ENCODE data around the gene TESK2.

TESK2 gene

DNA sequence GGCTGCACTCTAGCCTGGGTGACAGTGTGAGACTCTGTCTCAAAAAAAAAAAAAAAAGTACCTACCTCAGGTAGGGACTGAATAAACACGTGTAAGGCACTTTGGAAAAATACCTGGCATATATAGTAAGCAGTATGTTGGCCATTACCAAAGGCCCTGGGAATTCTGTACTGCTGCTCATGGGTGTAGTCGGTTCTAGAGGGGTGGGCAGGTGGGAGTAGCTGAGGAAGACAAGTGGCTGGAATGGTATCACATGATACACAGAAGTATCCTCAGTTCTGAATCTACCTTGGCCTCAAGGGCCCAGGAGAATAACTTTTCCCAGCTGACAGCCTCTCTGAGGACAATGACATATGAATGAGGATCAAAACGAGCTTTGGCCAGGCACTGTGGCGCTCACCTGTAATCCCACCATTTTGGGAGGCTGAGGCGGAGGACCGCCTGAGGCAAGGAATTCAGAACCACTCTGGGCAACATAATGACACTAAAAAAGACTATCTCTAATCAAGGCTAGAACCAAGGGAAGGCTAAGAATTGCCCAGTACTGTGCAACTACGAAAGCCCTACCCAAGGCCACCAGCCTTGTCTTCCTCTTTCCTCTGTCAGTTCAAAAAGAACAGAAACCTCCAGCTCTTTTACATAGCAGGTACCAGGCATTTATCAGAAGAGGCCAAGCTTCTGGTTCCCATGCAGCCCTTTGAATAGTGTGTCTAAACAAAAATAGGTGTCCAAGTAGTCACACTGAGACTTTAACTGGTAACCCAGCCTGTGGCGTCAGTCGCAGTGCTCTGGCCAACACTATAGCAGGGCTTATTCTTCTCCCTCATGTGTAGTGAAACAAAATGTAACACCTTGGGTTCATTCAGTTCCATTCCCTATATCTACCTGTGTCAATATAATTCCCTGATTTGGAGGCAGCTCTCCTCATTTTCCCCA, 19.3 kb upstream of the TESK2 start:
- no peak for TF ChIP-seq EGR1 (IDR thresholded peaks at IDR 0.05)
- TF ChIP-seq CEBPB (IDR thresholded peaks at IDR 0.05) = no peak
- TF ChIP-seq, protein P1, sequence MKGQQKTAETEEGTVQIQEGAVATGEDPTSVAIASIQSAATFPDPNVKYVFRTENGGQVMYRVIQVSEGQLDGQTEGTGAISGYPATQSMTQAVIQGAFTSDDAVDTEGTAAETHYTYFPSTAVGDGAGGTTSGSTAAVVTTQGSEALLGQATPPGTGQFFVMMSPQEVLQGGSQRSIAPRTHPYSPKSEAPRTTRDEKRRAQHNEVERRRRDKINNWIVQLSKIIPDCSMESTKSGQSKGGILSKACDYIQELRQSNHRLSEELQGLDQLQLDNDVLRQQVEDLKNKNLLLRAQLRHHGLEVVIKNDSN (IDR thresholded peaks at IDR 0.05) = no peak
- TF ChIP-seq, protein P2, sequence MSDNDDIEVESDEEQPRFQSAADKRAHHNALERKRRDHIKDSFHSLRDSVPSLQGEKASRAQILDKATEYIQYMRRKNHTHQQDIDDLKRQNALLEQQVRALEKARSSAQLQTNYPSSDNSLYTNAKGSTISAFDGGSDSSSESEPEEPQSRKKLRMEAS (IDR thresholded peaks at IDR 0.05) = no peak
- TF ChIP-seq ZBTB7A (IDR thresholded peaks at IDR 0.05; ENCODE audit: low read depth) = no peak
- TF ChIP-seq TAF1 (IDR thresholded peaks at IDR 0.05; ENCODE audit: low read depth) = no peak
- TF ChIP-seq TEAD4 (IDR thresholded peaks at IDR 0.05) = no peak
- TF ChIP-seq YY1 (IDR thresholded peaks at IDR 0.05; ENCODE audit: low read depth) = no peak
- TF ChIP-seq, protein P3, sequence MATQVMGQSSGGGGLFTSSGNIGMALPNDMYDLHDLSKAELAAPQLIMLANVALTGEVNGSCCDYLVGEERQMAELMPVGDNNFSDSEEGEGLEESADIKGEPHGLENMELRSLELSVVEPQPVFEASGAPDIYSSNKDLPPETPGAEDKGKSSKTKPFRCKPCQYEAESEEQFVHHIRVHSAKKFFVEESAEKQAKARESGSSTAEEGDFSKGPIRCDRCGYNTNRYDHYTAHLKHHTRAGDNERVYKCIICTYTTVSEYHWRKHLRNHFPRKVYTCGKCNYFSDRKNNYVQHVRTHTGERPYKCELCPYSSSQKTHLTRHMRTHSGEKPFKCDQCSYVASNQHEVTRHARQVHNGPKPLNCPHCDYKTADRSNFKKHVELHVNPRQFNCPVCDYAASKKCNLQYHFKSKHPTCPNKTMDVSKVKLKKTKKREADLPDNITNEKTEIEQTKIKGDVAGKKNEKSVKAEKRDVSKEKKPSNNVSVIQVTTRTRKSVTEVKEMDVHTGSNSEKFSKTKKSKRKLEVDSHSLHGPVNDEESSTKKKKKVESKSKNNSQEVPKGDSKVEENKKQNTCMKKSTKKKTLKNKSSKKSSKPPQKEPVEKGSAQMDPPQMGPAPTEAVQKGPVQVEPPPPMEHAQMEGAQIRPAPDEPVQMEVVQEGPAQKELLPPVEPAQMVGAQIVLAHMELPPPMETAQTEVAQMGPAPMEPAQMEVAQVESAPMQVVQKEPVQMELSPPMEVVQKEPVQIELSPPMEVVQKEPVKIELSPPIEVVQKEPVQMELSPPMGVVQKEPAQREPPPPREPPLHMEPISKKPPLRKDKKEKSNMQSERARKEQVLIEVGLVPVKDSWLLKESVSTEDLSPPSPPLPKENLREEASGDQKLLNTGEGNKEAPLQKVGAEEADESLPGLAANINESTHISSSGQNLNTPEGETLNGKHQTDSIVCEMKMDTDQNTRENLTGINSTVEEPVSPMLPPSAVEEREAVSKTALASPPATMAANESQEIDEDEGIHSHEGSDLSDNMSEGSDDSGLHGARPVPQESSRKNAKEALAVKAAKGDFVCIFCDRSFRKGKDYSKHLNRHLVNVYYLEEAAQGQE (IDR thresholded peaks at IDR 0.05; ENCODE audit: low read depth) = no peak
- TF ChIP-seq NFIC (IDR thresholded peaks at IDR 0.05) = no peak
- no peak for TF ChIP-seq FOXM1 (IDR thresholded peaks at IDR 0.05; ENCODE audit: borderline replicate concordance, low read depth)
- no peak for TF ChIP-seq TCF12 (IDR thresholded peaks at IDR 0.05; ENCODE audit: low read depth)
- no peak for TF ChIP-seq CREB1 (IDR thresholded peaks at IDR 0.05; ENCODE audit: low read depth)
- TF ChIP-seq EP300 (IDR thresholded peaks at IDR 0.05; ENCODE audit: borderline replicate concordance) = no peak
- no peak for TF ChIP-seq RAD21 (IDR thresholded peaks at IDR 0.05; ENCODE audit: low read depth)

DNA sequence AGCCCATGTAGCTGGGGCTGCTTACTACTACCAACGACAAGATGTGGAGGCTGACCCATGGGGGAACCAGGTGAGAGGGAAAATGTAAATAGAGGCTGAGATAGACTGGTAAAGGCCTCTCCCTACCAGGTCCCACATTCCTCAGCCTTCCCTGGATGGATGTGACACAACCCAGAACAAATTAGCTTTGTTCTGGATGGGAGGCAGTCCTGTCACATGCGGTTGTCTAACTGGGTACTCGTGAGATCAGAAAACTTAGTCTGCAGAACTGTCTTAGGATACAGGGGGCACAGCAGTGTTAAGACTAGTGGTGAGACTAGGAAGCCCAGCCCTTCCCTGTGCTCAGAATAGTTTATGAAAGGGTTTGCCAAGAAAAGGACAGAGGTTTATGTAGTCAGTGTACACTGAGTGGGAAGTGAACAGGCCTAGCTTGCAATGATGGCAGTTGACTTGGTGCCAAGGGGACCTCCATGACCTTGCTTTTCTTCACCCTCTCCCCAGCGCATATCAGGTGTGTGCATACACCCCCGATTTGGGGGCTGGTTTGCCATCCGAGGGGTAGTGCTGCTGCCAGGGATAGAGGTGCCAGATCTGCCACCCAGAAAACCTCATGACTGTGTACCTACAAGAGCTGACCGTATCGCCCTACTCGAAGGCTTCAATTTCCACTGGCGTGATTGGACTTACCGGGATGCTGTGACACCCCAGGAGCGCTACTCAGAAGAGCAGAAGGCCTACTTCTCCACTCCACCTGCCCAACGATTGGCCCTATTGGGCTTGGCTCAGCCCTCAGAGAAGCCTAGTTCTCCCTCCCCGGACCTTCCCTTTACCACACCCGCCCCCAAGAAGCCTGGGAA, 17.6 kb upstream of the TESK2 start:
- no peak for TF ChIP-seq YY1 (IDR thresholded peaks at IDR 0.05; ENCODE audit: low read depth)
- no peak for TF ChIP-seq ZBTB7A (IDR thresholded peaks at IDR 0.05; ENCODE audit: low read depth)
- TF ChIP-seq TCF12 (IDR thresholded peaks at IDR 0.05; ENCODE audit: low read depth) = no peak
- peak; percentile 12; the same call in 1 of the 2 replicates for TF ChIP-seq TEAD4 (IDR thresholded peaks at IDR 0.05)

DNA sequence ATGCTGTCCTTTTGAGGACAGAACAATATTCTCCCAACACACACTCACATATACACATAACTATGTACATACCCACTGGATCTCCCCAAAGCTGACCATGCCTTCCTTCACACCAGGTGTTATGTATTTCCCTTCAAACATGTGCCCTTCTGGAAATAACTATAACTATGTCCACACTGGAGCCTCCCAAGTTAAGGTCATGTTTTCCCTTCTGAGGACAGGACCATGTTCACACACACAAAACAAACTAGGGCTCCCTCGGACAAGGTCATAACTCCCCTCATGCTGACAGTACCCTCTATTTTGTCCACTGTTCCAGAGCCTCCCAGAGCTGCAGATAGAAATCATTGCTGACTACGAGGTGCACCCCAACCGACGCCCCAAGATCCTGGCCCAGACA, 16.9 kb upstream of the TESK2 start:
- no peak for TF ChIP-seq EP300 (IDR thresholded peaks at IDR 0.05; ENCODE audit: borderline replicate concordance)
- TF ChIP-seq TCF12 (IDR thresholded peaks at IDR 0.05; ENCODE audit: low read depth) = no peak
- TF ChIP-seq FOXM1 (IDR thresholded peaks at IDR 0.05; ENCODE audit: borderline replicate concordance, low read depth) = no peak
- TF ChIP-seq, protein P3 (IDR thresholded peaks at IDR 0.05; ENCODE audit: low read depth) = no peak
- TF ChIP-seq YY1 (IDR thresholded peaks at IDR 0.05; ENCODE audit: low read depth) = no peak
- TF ChIP-seq, protein P2 (IDR thresholded peaks at IDR 0.05) = no peak
- no peak for TF ChIP-seq CREB1 (IDR thresholded peaks at IDR 0.05; ENCODE audit: low read depth)
- TF ChIP-seq NFIC (IDR thresholded peaks at IDR 0.05) = no peak
- TF ChIP-seq TEAD4 (IDR thresholded peaks at IDR 0.05) = no peak
- TF ChIP-seq EGR1 (IDR thresholded peaks at IDR 0.05) = no peak
- TF ChIP-seq, protein P1 (IDR thresholded peaks at IDR 0.05) = no peak
- TF ChIP-seq RAD21 (IDR thresholded peaks at IDR 0.05; ENCODE audit: low read depth) = no peak
- no peak for TF ChIP-seq ZBTB7A (IDR thresholded peaks at IDR 0.05; ENCODE audit: low read depth)
- no peak for TF ChIP-seq CEBPB (IDR thresholded peaks at IDR 0.05)

DNA sequence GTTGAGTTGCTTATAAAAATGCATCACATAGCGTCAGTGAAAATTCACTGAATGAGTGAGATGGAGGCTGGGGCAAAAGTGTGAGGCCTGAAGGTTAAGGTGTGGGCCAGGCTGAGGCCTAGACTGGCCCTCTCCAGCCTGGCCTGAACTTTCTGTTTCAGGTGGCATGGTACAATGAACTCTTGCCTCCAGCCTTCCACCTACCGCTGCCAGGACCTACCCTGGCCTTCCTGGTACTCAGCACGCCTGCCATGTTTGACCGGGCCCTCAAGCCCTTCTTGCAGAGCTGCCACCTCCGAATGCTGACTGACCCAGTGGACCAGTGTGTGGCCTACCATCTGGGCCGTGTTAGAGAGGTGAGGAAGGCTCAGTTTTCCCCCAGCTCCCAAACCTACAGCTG, 16.2 kb upstream of the TESK2 start:
- TF ChIP-seq ZBTB7A (IDR thresholded peaks at IDR 0.05; ENCODE audit: low read depth) (no peak), FOXM1 (IDR thresholded peaks at IDR 0.05; ENCODE audit: borderline replicate concordance, low read depth) (no peak), EGR1 (IDR thresholded peaks at IDR 0.05) (no peak), YY1 (IDR thresholded peaks at IDR 0.05; ENCODE audit: low read depth) (no peak), EP300 (IDR thresholded peaks at IDR 0.05; ENCODE audit: borderline replicate concordance) (no peak), TCF12 (IDR thresholded peaks at IDR 0.05; ENCODE audit: low read depth) (no peak), CREB1 (IDR thresholded peaks at IDR 0.05; ENCODE audit: low read depth) (no peak), TAF1 (IDR thresholded peaks at IDR 0.05; ENCODE audit: low read depth) (no peak), NFIC (IDR thresholded peaks at IDR 0.05) (no peak), CEBPB (IDR thresholded peaks at IDR 0.05) (no peak), RAD21 (IDR thresholded peaks at IDR 0.05; ENCODE audit: low read depth) (no peak), TEAD4 (IDR thresholded peaks at IDR 0.05) (no peak)
- TF ChIP-seq, protein P1 (IDR thresholded peaks at IDR 0.05) = no peak
- TF ChIP-seq, protein P3 (IDR thresholded peaks at IDR 0.05; ENCODE audit: low read depth) = no peak
- TF ChIP-seq, protein P2 (IDR thresholded peaks at IDR 0.05) = no peak

All from Ishikawa (cell line).